OCI-LY3 (cell line): Measurements from ENCODE around the gene PNPLA3.

Experiments
- CTCF ChIP-seq: fragments of 200-600, 300-600 bp; sonication (generic); IDR thresholded peaks from 2 replicates; pipeline ENCODE4 v1.5.1; 2014; ENCODE audit warnings: antibody characterized with exemption, low read length, low read depth
- EZH2phosphoT487 ChIP-seq: fragments of 200-600 bp; shearing (Covaris generic); IDR thresholded peaks from 2 replicates; pipeline ENCODE4 v1.6.1; 2018; ENCODE audit warnings: antibody characterized with exemption, mixed run types, low read depth

DNA sequence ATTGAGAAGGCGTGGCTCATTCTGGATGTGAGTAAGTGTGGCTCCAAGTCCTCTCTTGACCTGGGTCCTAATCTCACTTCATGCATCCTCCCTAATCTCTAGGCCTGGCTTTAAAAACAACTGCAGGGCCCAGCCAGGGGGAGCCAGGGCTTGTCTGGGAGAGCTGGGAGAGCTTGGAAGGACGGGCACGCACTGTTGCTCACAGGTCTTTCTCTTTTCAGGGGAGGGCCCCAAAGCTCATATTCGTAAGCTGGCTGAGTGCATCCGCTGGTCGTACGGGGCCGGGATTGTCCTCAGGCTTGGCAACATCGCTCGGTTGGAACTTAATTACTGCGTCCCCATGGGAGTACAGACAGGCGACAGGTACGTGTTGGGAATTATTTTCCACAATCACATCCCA is 66.4 kb downstream of the PNPLA3 start:
- no peak for TF ChIP-seq CTCF
- no peak for TF ChIP-seq EZH2phosphoT487
